Midbrain (tissue), 1 donor: ENCODE measurements around the gene CETN2.
A peak's percentile ranks its signal among the peaks of the same experiment; 100 is the strongest.
"Not testable (repeated sequence)": the region's sequence is repeated elsewhere in the genome, so short reads cannot be mapped to it uniquely, and the experiment has no call there.

ENCODE experiments used
- DNase-seq: peaks from one replicate; lab custom pipeline; 2025; lab: John Stamatoyannopoulos, UW

CETN2 gene

DNA sequence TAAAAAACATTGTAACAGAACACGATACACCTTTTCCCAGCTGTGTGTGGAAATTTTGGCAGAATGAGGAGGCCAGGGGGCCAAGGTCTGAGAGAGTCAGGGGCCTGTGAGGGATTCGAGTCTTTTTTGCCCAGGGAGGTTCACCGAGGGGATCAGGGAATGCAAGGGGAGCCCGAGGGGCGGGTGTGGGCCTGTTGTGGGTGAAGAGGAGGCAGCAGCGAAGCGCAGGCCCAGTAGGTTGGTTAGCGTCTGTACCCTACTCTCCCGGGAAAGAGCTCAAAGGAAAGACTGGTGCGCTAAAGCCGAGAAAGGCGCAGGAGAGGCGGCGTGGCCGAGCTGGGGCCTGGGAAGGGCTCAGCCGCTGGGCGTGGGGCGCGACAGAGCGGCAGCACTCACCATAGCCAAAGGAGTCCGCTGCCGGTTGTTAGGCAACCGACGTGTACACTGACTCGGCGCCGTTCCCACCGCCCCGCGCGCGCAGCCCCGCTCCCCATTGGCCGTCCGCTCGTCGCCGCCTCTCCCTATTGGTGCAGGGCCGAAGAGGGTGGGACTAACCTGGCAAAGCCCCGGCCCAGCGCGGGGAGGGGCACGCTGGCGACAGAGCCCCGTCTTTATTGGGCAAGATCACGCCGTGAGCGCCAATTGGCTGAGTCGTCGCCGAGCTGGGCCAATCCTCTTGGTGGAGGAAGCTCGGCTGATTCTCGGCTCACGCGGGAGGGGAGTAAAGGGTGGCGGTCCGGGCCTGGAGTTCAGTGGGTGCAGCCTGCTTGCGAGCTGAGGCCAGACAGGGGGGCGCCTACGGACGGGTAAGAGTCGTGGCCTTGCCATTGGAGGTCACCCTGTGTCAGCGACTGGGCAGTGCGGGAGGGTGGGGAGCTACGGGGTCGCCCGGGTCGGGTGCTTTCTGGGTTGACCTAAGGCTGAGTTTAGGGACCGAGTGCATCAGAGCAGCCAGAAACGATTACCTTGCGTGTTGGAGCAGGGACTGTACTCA lies at the start of gene CETN2, which contains the start of gene NSDHL:
Gene CETN2 (minus strand): TSS at position 446 of the 994 bp plus-strand sequence. CDS start 47 bp downstream, at position 399.
Gene NSDHL (plus strand): TSS at position 752 of the 994 bp plus-strand sequence. CDS start 15,262 bp downstream, outside the sequence.
- peak; percentile 92 for DNase-seq

DNA sequence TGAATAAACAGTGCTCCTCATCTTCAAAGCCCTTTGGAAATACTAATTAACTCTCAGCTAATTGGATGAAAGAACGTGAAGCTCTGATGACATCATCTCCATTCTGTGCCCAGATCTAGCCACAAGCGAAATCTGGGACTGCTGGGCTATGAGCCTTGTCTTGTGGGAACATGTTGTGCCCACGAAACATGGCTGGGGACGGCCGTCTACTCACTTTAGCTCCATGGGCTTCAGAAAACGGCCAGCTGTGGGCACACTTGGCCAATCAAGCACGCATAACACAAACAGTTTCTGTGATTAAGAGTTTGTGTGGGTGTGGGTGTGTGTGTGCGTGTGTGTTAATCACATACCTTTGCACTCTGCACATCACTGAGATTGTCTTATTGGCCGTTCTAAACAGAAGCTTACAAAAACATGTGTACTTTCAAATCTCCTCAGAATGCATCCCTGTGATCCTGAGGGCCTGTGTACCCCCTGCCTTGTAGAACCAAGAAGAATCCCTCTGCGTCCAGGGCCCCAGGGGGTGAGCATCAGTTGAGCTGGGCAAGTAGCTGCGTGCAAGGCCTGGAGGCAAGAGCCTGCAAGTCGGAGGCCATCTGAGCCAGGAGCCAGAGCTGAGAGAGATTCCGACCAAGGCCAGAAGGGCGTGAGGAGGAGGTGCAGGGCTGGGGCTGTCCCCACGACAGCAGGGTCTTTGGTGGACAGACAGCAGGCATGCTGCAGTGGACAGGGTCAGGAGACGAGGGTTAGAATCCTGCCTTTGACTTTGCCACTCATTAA lies 48.6 kb upstream of the CETN2 start:
- no peak for DNase-seq

- DNase-seq = no peak
Observed at GRCh38 chrX:152876931-152877840, 46.6 kb upstream of the CETN2 start.

DNA sequence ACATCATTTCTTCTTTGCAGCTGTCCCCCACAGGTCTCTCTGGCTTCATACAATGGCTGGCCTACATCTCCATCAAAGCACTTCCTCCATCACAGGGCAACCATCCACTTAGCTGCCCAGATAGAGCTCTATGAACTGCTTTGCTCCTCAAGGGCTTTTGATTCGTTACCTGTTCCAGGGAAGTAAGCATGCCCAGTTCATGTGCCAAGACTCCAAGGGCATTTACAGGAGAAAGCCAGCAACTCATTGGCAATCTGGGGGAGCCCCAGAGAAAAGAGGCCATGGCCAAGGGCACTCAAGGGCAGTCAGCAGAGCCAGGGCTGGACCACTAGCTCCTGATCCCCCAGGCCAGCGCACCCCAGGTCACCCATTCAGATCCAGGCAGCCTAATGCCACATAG lies 42.8 kb upstream of the CETN2 start:
- DNase-seq = no peak

- DNase-seq = no peak
Observed at GRCh38 chrX:152872522-152872921, 42.0 kb upstream of the CETN2 start.

DNA sequence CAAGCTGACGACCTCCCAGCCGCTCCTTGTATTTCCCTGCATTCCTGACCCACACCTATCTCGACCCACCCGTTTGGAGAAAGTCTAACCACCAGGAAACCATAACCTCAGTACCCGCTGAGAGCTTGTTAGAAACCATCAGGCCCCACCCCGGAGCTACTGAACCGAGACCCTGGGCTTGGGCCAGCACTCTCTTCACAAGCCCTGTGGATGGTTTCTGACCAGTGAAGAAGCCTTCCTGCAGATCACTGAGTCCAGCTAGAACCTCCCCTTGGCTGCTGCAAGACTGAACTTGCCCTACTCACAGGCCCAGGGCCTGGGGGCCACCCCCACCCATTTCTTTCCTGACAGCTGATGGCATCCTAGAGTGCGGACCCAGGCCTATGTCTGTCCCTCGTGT lies 40.7 kb upstream of the CETN2 start:
- no peak for DNase-seq

DNA sequence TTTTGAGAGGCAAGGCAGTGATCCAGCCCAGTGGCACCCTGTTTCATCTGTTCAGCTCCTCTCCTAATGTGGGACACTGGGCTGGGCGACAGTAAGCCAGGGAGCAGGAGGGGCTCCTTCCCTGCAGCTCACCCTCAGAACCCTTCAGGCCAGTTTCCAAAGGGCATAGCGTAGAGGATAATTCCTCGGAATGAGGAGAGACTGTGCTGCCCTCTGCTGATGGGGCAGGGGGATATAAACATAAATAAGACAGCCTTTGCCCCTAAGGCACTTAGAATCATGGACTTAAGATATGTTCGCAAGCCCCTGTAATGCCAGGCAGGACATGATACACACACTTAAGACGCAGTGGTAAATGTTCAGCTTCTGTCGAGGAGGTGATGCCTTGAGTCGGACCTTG lies 39.4 kb upstream of the CETN2 start:
- DNase-seq = no peak

DNA sequence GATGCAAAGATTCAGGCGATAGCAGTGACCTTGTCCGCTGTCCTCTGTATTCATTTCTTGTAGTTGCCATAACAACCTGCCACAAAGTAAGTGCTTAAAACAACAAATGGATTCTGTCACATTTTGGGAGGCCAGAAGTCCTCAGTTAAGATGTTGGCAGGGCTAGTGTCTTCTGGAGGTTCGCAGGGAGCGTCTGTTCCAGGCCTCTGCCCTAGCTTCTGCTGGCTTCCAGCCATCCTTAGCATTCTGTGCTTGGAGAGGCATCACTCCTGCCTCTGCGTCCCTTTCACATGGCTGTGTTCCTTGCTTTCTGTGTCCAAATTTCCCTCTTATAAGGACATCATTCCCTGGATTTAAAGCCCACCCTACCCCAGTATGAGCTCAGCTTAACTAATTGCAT lies 35.8 kb upstream of the CETN2 start:
- DNase-seq = no peak

DNA sequence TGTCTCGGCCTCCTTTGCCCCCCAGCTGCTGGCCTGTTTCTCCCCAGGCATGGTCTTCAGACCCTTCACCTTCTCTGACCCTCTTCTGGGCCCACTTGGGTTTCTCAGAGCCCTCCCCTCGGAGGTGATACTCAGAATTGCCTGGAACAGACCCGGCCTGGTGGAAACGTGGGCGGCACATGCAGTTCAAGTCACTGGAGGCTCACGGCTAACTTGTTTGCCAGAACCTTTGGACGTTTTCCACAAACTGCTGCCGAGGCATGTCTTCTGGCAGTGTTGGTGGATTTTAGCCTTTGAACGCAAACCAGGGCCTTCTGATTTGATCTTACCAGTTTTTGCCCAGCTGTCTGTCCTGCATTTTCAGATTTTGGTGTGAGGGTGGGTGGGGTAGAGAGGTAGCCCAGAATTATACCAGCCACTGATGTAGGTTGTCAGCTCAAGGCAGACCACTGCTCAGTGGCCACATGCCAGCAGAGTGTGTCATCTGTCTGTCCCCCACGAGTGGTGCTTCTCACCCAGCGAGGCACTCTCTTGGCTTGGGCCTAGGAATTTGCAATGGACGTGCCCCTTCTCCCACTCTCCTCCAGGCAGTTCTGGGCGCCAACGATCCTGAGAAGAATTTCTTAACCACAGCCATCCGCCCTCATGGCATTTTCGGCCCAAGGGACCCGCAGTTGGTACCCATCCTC lies 34.8 kb upstream of the CETN2 start:
- DNase-seq = no peak

DNA sequence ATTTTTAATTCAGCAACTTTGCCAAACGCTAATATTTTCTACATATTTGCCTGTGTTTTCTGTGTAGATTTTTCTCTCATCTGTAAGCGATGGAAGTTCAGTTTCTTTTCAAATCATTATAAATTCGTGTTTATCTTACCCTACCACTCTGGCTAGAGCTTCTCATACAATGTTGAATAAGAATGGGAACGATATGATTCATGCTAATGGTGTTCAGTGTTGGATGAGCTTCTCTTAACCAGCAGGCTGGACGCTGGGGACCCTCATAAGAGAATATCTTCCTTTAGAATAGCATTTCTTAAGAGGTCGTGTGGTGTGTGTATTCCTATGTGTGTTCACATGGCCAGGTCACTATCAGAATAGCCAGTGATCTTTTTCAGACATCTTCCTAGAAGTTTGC lies 31.3 kb upstream of the CETN2 start:
- DNase-seq = no peak

- DNase-seq = no peak
Observed at GRCh38 chrX:152861116-152861515, 30.6 kb upstream of the CETN2 start.

GRCh38 chrX:152853986-152854385 lies 23.4 kb upstream of the CETN2 start:
- DNase-seq = no peak

DNA sequence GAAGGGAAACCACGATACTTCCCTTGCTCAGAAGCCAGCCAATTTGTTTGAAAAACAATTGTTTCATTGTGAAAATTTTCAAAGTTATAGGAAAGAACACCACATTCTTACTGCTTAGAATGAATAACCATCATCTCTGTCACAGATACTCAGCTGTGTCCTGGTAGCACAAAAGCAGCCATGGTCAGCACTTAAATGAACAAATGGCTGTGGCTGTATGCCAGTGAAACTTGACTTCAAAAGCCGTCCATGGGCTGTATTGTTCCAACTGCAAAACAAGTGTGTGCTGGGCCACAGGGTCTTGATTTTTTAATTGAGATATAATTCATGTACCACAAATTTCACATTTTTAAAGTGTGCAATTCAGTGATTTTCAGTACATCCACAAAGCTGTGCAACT lies 19.9 kb upstream of the CETN2 start:
- DNase-seq = peak; percentile 12

DNA sequence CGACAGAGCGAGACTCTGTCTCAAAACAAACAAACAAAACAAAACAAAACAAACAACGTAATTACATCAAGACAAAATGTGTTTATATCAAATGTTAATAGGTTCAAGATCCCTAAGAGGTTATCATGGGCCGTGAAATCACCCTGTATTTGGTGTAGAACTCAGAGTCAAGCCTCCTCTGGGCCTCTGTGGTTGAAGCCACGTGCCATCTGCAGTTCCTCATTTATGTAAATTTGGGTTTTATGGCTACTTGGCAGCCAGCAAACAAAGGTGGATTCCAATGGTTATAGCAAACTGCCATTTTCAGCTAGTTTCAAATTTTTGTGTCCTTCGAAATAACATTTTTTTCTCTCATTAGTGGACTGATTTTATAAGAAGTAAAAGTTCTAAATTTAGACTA lies 16.7 kb upstream of the CETN2 start:
- DNase-seq = no peak

DNA sequence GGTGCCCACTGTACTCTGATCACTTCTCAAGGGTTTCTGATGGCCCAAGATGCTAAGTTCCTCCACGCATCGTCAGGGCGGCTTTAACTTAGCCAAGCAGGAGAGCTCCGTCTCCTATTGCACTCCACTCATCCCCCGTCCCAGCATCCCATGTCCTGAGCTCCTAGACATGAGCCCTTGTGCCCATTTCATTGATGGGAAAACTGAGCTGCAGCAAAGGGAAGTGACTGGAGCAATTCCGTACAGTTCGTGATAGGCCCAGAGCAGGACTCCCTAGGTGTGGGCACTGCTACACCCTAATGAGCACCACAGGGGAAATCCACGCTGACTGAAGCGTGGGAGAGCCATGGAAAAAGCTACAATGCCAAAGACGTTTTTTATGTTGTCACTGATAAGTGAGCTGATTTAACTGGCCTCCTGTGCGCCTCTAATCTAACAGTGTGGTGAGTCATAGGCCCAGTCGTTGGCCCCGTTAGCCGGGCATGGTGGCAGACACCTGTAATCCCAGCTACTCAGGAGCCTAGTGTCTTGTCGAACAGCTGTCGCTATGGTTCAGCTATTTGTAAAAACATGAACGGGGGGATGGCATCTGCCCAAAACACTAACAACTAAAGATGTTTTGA lies 15.2 kb upstream of the CETN2 start:
- no peak for DNase-seq

DNA sequence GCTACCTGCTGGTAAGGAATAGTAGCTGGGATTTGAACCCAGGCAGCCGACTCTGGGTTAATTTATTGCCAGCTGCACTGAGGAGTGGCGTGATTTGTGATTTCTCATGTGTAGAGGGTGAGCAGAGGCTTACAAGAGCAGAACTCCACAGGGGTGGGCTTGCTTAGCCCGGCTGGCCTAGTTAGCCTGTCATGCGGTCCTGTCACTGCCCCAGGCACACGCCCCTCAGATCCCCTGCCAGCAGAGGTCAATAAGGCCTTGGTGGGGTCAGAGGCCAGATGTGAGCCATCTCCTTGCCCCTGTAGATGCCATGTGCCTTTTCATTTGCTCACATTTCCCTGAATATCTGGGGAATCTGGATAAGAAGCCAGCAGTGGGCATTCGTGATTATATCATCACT lies 13.7 kb upstream of the CETN2 start:
- DNase-seq = no peak

DNA sequence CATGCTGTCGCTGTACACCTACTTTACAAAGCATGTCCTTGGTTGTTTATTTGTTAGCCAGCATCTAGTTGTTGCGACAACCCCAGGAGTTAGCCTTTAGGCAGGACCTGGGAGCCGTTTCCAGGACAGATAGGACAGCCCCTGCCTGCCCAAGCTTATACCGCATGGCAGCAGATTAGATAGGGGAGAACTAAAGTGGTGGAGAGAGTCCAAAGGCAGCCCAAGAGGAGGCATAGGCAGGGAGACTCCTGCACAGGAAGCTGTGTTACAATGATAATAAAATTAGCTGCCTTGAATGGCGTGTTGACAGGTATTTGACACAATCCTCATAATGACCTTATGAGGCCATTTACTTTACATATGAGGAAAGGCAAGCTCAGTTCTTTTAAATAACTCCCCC lies 13.3 kb upstream of the CETN2 start:
- no peak for DNase-seq

GRCh38 chrX:152842772-152843338 lies 12.3 kb upstream of the CETN2 start:
- no peak for DNase-seq

GRCh38 chrX:152835470-152835869 lies 4.9 kb upstream of the CETN2 start:
- DNase-seq = not testable (repeated sequence)

- DNase-seq = no peak
Observed at GRCh38 chrX:152833378-152833777, 2.8 kb upstream of the CETN2 start.
